Activated naive CD8-positive, alpha-beta T cell (primary cell): Measurements from ENCODE around the gene CEP350.
"Not testable (repeated sequence)": the region's sequence is repeated elsewhere in the genome, so short reads cannot be mapped to it uniquely, and the experiment has no call there.

Experiments
- H3K27ac Mint-ChIP-seq: one replicate; pipeline ENCODE4 v1.8.0; 2021; ENCODE audit warnings: mixed read lengths
- H3K27me3 Mint-ChIP-seq: one replicate; pipeline ENCODE4 v1.8.0; 2021; ENCODE audit warnings: mixed read lengths
- H3K36me3 Mint-ChIP-seq: one replicate; pipeline ENCODE4 v1.8.0; 2021; ENCODE audit warnings: mixed read lengths
- H3K4me1 Mint-ChIP-seq: one replicate; pipeline ENCODE4 v1.8.0; 2021; ENCODE audit warnings: low read depth, mixed read lengths
- H3K4me3 Mint-ChIP-seq: one replicate; pipeline ENCODE4 v1.8.0; 2021; ENCODE audit warnings: mild to moderate bottlenecking, mixed read lengths
- H3K9me3 Mint-ChIP-seq: one replicate; pipeline ENCODE4 v1.8.0; 2021; ENCODE audit warnings: low read depth, mixed read lengths

CEP350 gene

GRCh38 chr1:180133688-180134087 is 179.1 kb downstream of the CEP350 start:
- not testable (repeated sequence) for H3K27ac Mint-ChIP-seq, H3K9me3 Mint-ChIP-seq, H3K4me3 Mint-ChIP-seq, H3K4me1 Mint-ChIP-seq, H3K36me3 Mint-ChIP-seq
- H3K27me3 Mint-ChIP-seq, result peaks cover 12% of the 10 kb centered on the region

DNA sequence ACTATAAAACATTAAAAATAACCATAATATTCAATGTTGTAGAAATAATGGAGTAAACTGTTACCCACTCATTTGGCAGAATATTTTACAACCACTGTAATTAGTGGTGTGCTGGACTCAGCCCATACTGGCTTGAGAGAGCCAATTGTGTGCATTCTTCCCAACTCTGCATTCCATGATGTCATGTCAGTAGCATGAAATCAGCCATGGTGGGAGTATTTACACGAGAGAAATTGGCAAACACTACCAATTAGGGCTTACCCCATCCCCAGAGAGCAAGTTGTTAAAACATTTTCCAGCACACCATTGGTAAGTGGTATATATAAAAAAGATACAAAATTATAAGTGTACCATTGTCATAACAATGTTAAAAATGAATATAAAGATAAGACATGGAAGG is 180.9 kb downstream of the CEP350 start:
- no peaks in the 10 kb centered on the region for H3K4me1 Mint-ChIP-seq
- H3K4me3 Mint-ChIP-seq, result no peak overlapping the region
- H3K27ac Mint-ChIP-seq, result no peak overlapping the region
- H3K9me3 Mint-ChIP-seq, result peaks cover 9% of the 10 kb centered on the region
- peaks cover 5% of the 10 kb centered on the region for H3K36me3 Mint-ChIP-seq
- H3K27me3 Mint-ChIP-seq, result peaks cover 12% of the 10 kb centered on the region

DNA sequence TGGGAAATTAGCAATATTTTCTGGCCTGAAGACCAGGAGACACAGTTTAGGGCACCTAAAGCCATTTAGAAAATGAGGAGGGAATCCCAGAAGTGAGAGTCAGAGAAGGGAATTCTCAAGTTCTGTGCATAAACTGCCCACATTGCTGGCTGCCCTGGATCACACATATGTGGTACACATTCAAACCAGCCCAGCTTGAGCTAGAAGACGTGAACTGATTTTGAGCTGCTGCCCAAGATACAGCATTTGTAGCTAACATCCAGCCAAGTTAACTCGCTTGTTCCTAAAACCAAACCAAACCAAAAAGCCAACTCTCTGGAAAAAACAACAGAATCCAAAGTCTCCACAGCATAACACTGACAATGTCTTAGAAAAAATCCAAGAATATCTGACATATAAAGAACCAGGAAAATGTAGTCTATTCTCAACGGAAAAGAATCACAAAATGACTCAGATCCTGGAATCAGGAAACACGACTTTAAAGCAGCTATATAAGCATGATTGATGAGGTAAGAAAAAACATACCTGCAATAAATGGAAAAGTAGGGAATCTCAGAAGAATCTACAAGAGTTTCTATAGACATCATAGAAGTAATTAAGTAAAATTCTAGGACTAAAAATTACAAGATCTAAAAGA is 181.8 kb downstream of the CEP350 start:
- Mint-ChIP-seq H3K27ac (no peak overlapping the region), H3K4me3 (no peak overlapping the region), H3K27me3 (peaks cover 14% of the 10 kb centered on the region), H3K36me3 (peaks cover 7% of the 10 kb centered on the region), H3K9me3 (peaks cover 9% of the 10 kb centered on the region), H3K4me1 (no peaks in the 10 kb centered on the region)

DNA sequence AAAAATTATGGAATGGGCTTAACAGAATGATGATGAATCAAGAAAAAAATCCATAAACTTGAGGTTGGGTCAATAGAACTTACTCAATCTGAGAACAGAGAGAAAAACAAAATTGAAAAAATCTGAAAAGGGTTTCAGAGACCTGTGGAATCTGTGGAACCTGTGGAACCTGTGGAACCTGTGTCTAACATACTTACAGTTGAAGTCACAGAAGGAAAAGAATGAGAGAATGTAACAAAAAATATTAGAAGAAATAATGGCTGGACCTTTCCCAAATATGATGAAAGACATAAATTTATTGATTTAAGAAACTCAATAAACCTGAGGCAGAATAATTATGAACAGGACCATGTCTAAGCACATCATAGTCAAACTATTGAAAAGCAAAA is 182.4 kb downstream of the CEP350 start:
- Mint-ChIP-seq H3K4me1 (no peaks in the 10 kb centered on the region), H3K4me3 (no peak overlapping the region), H3K27ac (no peak overlapping the region), H3K9me3 (peaks cover 9% of the 10 kb centered on the region), H3K36me3 (peaks cover 7% of the 10 kb centered on the region), H3K27me3 (peaks cover 14% of the 10 kb centered on the region)

GRCh38 chr1:180137776-180138175 is 183.2 kb downstream of the CEP350 start:
- Mint-ChIP-seq H3K4me3 (no peak overlapping the region), H3K36me3 (peaks cover 7% of the 10 kb centered on the region), H3K27me3 (peaks cover 14% of the 10 kb centered on the region), H3K4me1 (no peaks in the 10 kb centered on the region), H3K9me3 (peaks cover 9% of the 10 kb centered on the region), H3K27ac (no peak overlapping the region)

- Mint-ChIP-seq H3K27me3 (peaks cover 10% of the 10 kb centered on the region), H3K4me3 (no peak overlapping the region), H3K4me1 (no peaks in the 10 kb centered on the region), H3K9me3 (peaks cover 9% of the 10 kb centered on the region), H3K36me3 (peaks cover 7% of the 10 kb centered on the region), H3K27ac (no peak overlapping the region)
Measured at GRCh38 chr1:180141381-180141934, 186.8 kb downstream of the CEP350 start.

DNA sequence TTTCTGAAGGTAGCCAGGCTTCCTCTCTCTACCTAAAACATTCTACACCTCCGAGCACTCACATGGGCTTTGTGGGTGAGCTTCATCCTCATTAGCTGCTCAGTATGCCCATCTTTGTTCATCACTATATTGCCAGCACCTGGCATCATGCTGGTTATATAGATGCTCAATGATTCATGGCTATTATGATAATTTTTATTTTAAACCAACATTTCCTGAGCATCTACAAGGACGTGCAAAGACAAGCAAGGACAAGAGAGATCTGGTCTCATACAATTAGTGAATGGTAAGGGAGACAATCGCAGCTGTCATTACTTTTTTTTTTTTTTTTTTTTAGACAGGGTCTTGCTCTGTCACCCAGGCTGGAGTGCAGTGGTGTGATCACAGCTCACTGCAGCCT is 188.7 kb downstream of the CEP350 start:
- Mint-ChIP-seq H3K36me3 (peaks cover 2% of the 10 kb centered on the region), H3K27ac (no peak overlapping the region), H3K4me1 (no peaks in the 10 kb centered on the region), H3K9me3 (no peaks in the 10 kb centered on the region), H3K4me3 (no peak overlapping the region), H3K27me3 (peaks cover 3% of the 10 kb centered on the region)

DNA sequence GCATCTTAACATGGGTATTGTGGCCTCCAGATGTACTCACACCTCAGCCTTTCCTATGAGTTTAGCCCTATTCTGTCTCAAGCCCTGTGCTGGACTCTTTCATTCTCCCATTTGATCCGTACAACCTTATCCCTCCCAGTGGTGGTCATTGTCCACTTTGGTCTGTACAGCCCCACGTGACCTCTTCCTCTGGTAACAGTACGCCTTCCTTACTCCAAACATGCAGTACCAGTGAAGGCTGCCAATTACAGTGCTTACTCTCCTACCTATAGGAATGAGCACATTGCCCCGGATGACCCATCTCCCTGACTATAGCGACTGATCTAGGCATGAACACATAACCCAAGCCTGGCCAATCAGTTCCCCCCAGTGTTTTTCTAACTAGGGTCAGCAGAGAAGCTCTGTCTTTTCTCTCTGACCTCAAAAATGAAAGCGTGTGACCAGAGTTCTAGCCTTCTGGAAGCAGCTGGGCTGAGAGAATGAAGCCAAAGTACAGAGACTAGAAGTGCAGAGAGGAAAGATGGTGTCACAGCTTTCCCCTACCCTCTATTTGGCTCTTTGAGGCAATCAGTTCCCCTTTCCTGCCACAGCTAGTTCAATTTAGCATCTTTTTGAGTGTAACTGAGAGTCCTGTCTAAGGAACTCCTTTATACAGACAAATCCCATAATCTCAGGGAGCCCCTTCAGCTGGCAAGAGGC is 190.2 kb downstream of the CEP350 start:
- H3K27ac Mint-ChIP-seq, result no peak overlapping the region
- H3K9me3 Mint-ChIP-seq, result no peaks in the 10 kb centered on the region
- H3K36me3 Mint-ChIP-seq, result peaks cover 2% of the 10 kb centered on the region
- peaks cover 3% of the 10 kb centered on the region for H3K27me3 Mint-ChIP-seq
- H3K4me3 Mint-ChIP-seq, result no peak overlapping the region
- no peaks in the 10 kb centered on the region for H3K4me1 Mint-ChIP-seq

DNA sequence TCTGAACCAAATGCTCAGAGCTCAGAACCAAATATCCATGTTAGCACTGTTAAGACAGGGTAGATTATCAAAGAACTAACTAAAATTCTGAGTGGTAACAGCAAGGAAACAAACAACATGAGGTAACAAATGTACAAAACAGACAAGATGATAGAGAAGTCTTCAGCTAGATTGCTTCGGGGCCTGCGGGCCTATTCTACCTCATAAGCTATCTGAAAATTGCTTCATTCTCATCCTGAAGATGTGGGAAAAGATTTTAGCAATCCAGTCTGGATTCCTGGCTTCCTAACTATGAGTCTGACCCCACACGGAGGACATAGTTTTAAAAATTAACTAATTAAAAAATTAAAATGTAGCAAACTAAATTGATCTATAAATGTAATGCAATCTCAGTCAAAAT is 190.8 kb downstream of the CEP350 start:
- peaks cover 2% of the 10 kb centered on the region for H3K36me3 Mint-ChIP-seq
- no peak overlapping the region for H3K4me3 Mint-ChIP-seq
- H3K4me1 Mint-ChIP-seq, result no peaks in the 10 kb centered on the region
- H3K27ac Mint-ChIP-seq, result no peak overlapping the region
- no peaks in the 10 kb centered on the region for H3K9me3 Mint-ChIP-seq
- peaks cover 3% of the 10 kb centered on the region for H3K27me3 Mint-ChIP-seq

GRCh38 chr1:180150982-180151381 is 196.4 kb downstream of the CEP350 start:
- Mint-ChIP-seq H3K9me3 (no peaks in the 10 kb centered on the region), H3K4me3 (no peak overlapping the region), H3K27me3 (no peaks in the 10 kb centered on the region), H3K36me3 (no peaks in the 10 kb centered on the region), H3K27ac (no peak overlapping the region), H3K4me1 (peaks cover 15% of the 10 kb centered on the region)

GRCh38 chr1:180151508-180151907 is 196.9 kb downstream of the CEP350 start:
- Mint-ChIP-seq H3K27ac (no peak overlapping the region), H3K4me3 (no peak overlapping the region), H3K4me1 (peaks cover 20% of the 10 kb centered on the region), H3K27me3 (no peaks in the 10 kb centered on the region), H3K36me3 (no peaks in the 10 kb centered on the region), H3K9me3 (no peaks in the 10 kb centered on the region)

- Mint-ChIP-seq H3K9me3 (no peaks in the 10 kb centered on the region), H3K27me3 (no peaks in the 10 kb centered on the region), H3K4me1 (peaks cover 29% of the 10 kb centered on the region), H3K4me3 (no peak overlapping the region), H3K27ac (no peak overlapping the region), H3K36me3 (no peaks in the 10 kb centered on the region)
Measured at GRCh38 chr1:180152588-180152987, 198.0 kb downstream of the CEP350 start.

DNA sequence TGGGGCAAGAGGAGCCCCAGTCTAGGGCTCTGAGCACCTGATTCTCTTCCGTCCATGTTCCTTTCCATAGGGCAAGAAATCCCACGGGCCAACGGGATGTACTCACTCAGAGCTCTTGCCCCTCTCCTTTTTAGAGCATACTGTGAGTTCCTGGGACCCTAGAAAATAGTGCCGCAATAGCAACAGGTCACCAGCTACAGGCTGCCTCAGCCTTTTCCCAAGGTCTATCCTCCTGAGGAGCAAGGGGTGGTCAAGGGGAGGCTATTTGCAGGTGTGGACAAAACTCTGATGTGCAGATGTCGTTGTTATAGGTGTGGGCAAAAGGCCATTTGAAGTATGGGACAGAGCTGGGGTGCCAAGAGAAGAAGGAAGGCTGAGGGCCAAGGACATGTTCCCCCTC is 198.4 kb downstream of the CEP350 start:
- H3K36me3 Mint-ChIP-seq, result no peaks in the 10 kb centered on the region
- H3K4me3 Mint-ChIP-seq, result peak overlapping the region; percentile 91
- no peak overlapping the region for H3K27ac Mint-ChIP-seq
- no peaks in the 10 kb centered on the region for H3K27me3 Mint-ChIP-seq
- H3K9me3 Mint-ChIP-seq, result no peaks in the 10 kb centered on the region
- H3K4me1 Mint-ChIP-seq, result peaks cover 29% of the 10 kb centered on the region

- Mint-ChIP-seq H3K27ac (peak overlapping the region; percentile 54), H3K36me3 (no peaks in the 10 kb centered on the region), H3K4me1 (peaks cover 31% of the 10 kb centered on the region), H3K27me3 (no peaks in the 10 kb centered on the region), H3K4me3 (peak overlapping the region; percentile 91), H3K9me3 (no peaks in the 10 kb centered on the region)
Measured at GRCh38 chr1:180154003-180154324, 199.4 kb downstream of the CEP350 start.

DNA sequence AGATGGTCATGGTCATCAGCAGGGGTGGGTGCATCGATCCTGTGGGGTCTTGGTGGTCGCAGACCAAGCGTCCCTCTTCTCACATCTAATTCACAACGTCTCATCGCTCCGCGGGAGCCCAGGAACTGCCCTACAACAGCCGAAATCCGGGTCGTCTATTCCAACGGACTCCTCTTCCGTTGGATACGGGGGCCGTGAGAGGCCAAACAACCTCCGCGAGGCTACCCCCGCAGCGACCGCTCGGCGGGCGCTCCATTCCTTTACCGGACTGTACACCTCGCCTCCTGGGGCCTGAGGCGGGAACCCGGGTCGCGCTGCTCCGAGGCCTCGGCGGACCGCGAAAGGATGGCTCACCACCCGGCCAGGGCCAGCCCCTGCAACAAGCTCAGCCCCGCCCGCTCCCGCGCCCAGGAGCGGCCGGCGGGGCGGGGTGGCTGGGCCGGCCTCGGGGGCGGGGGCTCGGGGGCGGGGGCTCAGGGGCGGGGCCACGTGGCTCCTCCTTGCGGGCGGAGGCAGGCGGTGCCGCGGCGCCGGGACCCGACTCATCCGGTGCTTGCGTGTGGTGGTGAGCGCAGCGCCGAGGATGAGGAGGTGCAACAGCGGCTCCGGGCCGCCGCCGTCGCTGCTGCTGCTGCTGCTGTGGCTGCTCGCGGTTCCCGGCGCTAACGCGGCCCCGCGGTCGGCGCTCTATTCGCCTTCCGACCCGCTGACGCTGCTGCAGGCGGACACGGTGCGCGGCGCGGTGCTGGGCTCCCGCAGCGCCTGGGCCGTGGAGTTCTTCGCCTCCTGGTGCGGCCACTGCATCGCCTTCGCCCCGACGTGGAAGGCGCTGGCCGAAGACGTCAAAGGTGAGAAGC is 199.9 kb downstream of the CEP350 start, which contains the start of gene QSOX1:
Gene QSOX1 (plus strand): TSS at position 545 of the 857 bp plus-strand sequence. CDS start 39 bp downstream, at position 584.
- no peaks in the 10 kb centered on the region for H3K9me3 Mint-ChIP-seq
- H3K4me1 Mint-ChIP-seq, result peaks cover 31% of the 10 kb centered on the region
- H3K27me3 Mint-ChIP-seq, result no peaks in the 10 kb centered on the region
- peak within 1 kb of the TSS; percentile 93 for H3K4me3 Mint-ChIP-seq
- H3K27ac Mint-ChIP-seq, result peak within 1 kb of the TSS; percentile 89
- H3K36me3 Mint-ChIP-seq, result no peaks in the 10 kb centered on the region
